SK-N-SH treated with all-trans-retinoic acid at 6 μM for 48 hours (cell line): ENCODE measurements around the gene WBP2.

ENCODE experiments used
- ATAC-seq: fragments of 200-7000 bp; cut with Tn5 transposase; 3 replicates; pipeline ENCODE4 v1.9.1; 2020; ENCODE audit warnings: mild to moderate bottlenecking, moderate library complexity
- BACH2 ChIP-seq: fragments of 250-450 bp; sonication (Bioruptor Pico); IDR thresholded peaks from 2 replicates; pipeline ENCODE4 v1.9.0; 2021; ENCODE audit warnings: mild to moderate bottlenecking, borderline replicate concordance
- CREB5 ChIP-seq: fragments of 250-450 bp; sonication (Bioruptor Pico); IDR thresholded peaks from 2 replicates; pipeline ENCODE4 v1.5.1; 2020; ENCODE audit warnings: low read depth, mild to moderate bottlenecking, moderate library complexity
- CSDC2 ChIP-seq: fragments of 250-450 bp; sonication (Bioruptor Pico); IDR thresholded peaks from 2 replicates; pipeline ENCODE4 v1.5.0; 2020; ENCODE audit warnings: mild to moderate bottlenecking, moderate library complexity
- CSRNP3 ChIP-seq: fragments of 250-450 bp; sonication (Bioruptor Pico); IDR thresholded peaks from 2 replicates; pipeline ENCODE4 v1.5.1; 2021; ENCODE audit warnings: mild to moderate bottlenecking, moderate library complexity
- ESRRG ChIP-seq: fragments of 250-450 bp; sonication (Bioruptor Pico); IDR thresholded peaks from 2 replicates; pipeline ENCODE4 v1.6.1; 2021; ENCODE audit warnings: mild to moderate bottlenecking
- GLIS3 ChIP-seq: fragments of 250-450 bp; sonication (Bioruptor Pico); IDR thresholded peaks from 2 replicates; pipeline ENCODE4 v1.5.0; 2020; ENCODE audit warnings: mild to moderate bottlenecking, moderate library complexity
- ISL1 ChIP-seq: fragments of 250-450 bp; sonication (Bioruptor Pico); IDR thresholded peaks from 2 replicates; pipeline ENCODE4 v2.1.2; 2022; ENCODE audit warnings: mild to moderate bottlenecking, moderate library complexity
- OSR1 ChIP-seq: fragments of 250-450 bp; sonication (Bioruptor Pico); IDR thresholded peaks from 2 replicates; pipeline ENCODE4 v1.8.0; 2022; ENCODE audit warnings: moderate library complexity, mild to moderate bottlenecking, inconsistent platforms
- PATZ1 ChIP-seq: fragments of 250-450 bp; sonication (Bioruptor Pico); IDR thresholded peaks from 2 replicates; pipeline ENCODE4 v1.8.0; 2020; ENCODE audit warnings: mild to moderate bottlenecking, moderate library complexity, borderline replicate concordance
- POU6F1 ChIP-seq: fragments of 250-450 bp; sonication (Bioruptor Pico); IDR thresholded peaks from 2 replicates; pipeline ENCODE4 v1.8.0; 2021; ENCODE audit warnings: low read depth, mild to moderate bottlenecking, moderate library complexity, borderline replicate concordance
- PPARA ChIP-seq: fragments of 250-450 bp; sonication (Bioruptor Pico); IDR thresholded peaks from 2 replicates; pipeline ENCODE4 v1.5.0; 2020; ENCODE audit warnings: mild to moderate bottlenecking, borderline replicate concordance
- RARB ChIP-seq: fragments of 250-450 bp; sonication (Bioruptor Pico); IDR thresholded peaks from 2 replicates; pipeline ENCODE4 v1.8.0; 2021; ENCODE audit warnings: mild to moderate bottlenecking, moderate library complexity
- SNAI2 ChIP-seq: fragments of 250-450 bp; sonication (Bioruptor Pico); IDR thresholded peaks from 2 replicates; pipeline ENCODE4 v1.5.0; 2020; ENCODE audit warnings: mild to moderate bottlenecking, moderate library complexity
- TCF4 ChIP-seq: fragments of 250-450 bp; sonication (Bioruptor Pico); IDR thresholded peaks from 2 replicates; pipeline ENCODE4 v1.8.0; 2021; ENCODE audit warnings: mild to moderate bottlenecking, moderate library complexity, borderline replicate concordance
- TOX ChIP-seq: fragments of 250-450 bp; sonication (Bioruptor Pico); IDR thresholded peaks from 2 replicates; pipeline ENCODE4 v1.8.0; 2021; ENCODE audit warnings: mild to moderate bottlenecking, moderate library complexity, borderline replicate concordance
- TSHZ2 ChIP-seq: fragments of 250-450 bp; sonication (Bioruptor Pico); IDR thresholded peaks from 2 replicates; pipeline ENCODE4 v1.5.0; 2020; ENCODE audit warnings: mild to moderate bottlenecking, moderate library complexity
- ZC3H10 ChIP-seq: fragments of 250-450 bp; sonication (Bioruptor Pico); IDR thresholded peaks from 2 replicates; pipeline ENCODE4 v1.5.1; 2021; ENCODE audit warnings: mild to moderate bottlenecking, moderate library complexity
- ZFP3 ChIP-seq: fragments of 250-450 bp; sonication (Bioruptor Pico); IDR thresholded peaks from 2 replicates; pipeline ENCODE4 v1.5.0; 2020; ENCODE audit warnings: mild to moderate bottlenecking, moderate library complexity
- ZFP30 ChIP-seq: fragments of 450-650 bp; formaldehyde crosslinking; IDR thresholded peaks from 2 replicates; pipeline ENCODE4 v1.5.0; 2022; ENCODE audit warnings: mild to moderate bottlenecking, moderate library complexity
- ZNF565 ChIP-seq: fragments of 450-650 bp; formaldehyde crosslinking; conservative IDR thresholded peaks from 2 replicates; pipeline ENCODE4 v1.5.0; 2020; ENCODE audit warnings: low read depth, mild to moderate bottlenecking, moderate library complexity
- ZNF70 ChIP-seq: fragments of 450-650 bp; formaldehyde crosslinking; IDR thresholded peaks from 2 replicates; pipeline ENCODE4 v1.5.0; 2020; ENCODE audit warnings: mild to moderate bottlenecking, moderate library complexity
- ZNF8 ChIP-seq: fragments of 450-650 bp; formaldehyde crosslinking; IDR thresholded peaks from 2 replicates; pipeline ENCODE4 v1.5.0; 2020; ENCODE audit warnings: mild to moderate bottlenecking, moderate library complexity

The WBP2 gene

DNA sequence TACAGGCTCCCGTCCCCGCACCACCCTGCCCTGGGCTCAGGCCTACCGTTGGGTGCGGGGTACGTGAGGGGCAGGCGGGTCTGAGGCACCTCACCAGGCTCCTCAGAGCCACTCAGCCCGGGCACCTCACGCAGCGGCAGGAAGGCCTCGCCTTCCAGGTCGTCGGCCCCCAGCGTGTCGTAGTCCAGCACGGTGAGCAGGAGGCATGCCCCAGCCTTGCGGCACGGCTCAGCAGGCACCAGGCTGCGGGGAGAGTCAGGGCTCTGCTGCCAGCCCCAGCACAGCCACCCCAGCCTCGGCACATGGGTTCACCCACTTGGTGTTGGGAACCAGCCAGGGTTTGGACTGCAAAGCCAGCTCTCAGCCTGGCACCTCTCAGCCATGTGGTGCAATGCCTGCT, 26.4 kb downstream of the WBP2 start:
- no peak for TF ChIP-seq GLIS3 (CRISPR knock-in tag)
- TF ChIP-seq ZNF8 (CRISPR knock-in tag): no peak
- no peak for TF ChIP-seq OSR1
- TF ChIP-seq CSRNP3: no peak
- no peak for TF ChIP-seq ISL1
- TF ChIP-seq BACH2: no peak
- no peak for TF ChIP-seq ESRRG
- no peak for TF ChIP-seq TCF4 (CRISPR knock-in tag)
- TF ChIP-seq ZFP3: no peak
- TF ChIP-seq PATZ1 (CRISPR knock-in tag): no peak
- TF ChIP-seq TOX: no peak
- TF ChIP-seq SNAI2: no peak
- TF ChIP-seq POU6F1 (CRISPR knock-in tag): no peak
- no peak for TF ChIP-seq ZFP30 (CRISPR knock-in tag)
- no peak for TF ChIP-seq ZNF70 (CRISPR knock-in tag)
- no peak for TF ChIP-seq CSDC2 (CRISPR knock-in tag)
- no peak for TF ChIP-seq TSHZ2
- TF ChIP-seq CREB5 (CRISPR knock-in tag): no peak
- no peak for TF ChIP-seq ZC3H10
- no peak for TF ChIP-seq PPARA (CRISPR knock-in tag)
- ATAC-seq: no peak

GRCh38 chr17:75828076-75828400, 27.1 kb downstream of the WBP2 start:
- ATAC-seq: no peak
- no peak for TF ChIP-seq ZNF70 (CRISPR knock-in tag)
- TF ChIP-seq CSRNP3: no peak
- no peak for TF ChIP-seq ZNF565 (CRISPR knock-in tag)
- TF ChIP-seq PPARA (CRISPR knock-in tag): no peak
- TF ChIP-seq, all 23 proteins: peak for 0

- peak; percentile 93 for ATAC-seq
- TF ChIP-seq RARB (CRISPR knock-in tag) (no peak), CSDC2 (CRISPR knock-in tag) (0 out of 2 replicates have a peak, but pooled peaks have one; percentile 66), ZNF565 (CRISPR knock-in tag) (no peak), SNAI2 (0 out of 2 replicates have a peak, but pooled peaks have one; percentile 45), ZFP3 (0 out of 2 replicates have a peak, but pooled peaks have one; percentile 69), CSRNP3 (no peak), TSHZ2 (peak; percentile 30; the same call in 1 of the 2 replicates)
These were observed 27.6 kb downstream of the WBP2 start for GRCh38 chr17:75827308-75828075.
